PC-3 (cell line): Measurements from ENCODE around the gene BSN.

ENCODE experiments used
- EZH2phosphoT487 ChIP-seq: fragments of 300-600 bp; sonication (generic); IDR thresholded peaks from 2 replicates; pipeline ENCODE4 v1.6.1; 2018; ENCODE audit warnings: mild to moderate bottlenecking, antibody characterized with exemption, low read length, borderline replicate concordance
- TF ChIP-seq, protein P1 (sequence below): fragments of 300-600 bp; sonication (generic); conservative IDR thresholded peaks from 2 replicates; pipeline ENCODE4 v1.5.1; 2017; ENCODE audit warnings: antibody characterized with exemption, low read depth, mild to moderate bottlenecking, low read length

DNA sequence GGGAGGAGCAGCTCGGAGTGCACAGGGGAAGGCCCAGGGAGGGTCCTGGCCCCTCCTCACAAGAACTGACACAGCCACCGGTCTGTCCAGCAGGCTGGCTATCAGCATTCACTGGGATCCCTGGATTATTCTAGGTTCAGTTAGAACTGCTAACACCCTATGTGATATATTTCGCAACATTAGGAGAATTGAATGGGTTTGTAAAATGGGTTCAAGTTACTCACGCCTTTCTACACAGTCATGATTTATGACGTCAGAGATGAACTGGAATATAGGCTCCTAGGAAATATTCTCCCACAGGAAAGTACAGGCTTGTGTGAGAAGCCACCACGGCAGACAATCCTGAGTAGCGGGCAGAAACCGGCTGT lies 969 bp upstream of the BSN start:
- TF ChIP-seq, protein P1, sequence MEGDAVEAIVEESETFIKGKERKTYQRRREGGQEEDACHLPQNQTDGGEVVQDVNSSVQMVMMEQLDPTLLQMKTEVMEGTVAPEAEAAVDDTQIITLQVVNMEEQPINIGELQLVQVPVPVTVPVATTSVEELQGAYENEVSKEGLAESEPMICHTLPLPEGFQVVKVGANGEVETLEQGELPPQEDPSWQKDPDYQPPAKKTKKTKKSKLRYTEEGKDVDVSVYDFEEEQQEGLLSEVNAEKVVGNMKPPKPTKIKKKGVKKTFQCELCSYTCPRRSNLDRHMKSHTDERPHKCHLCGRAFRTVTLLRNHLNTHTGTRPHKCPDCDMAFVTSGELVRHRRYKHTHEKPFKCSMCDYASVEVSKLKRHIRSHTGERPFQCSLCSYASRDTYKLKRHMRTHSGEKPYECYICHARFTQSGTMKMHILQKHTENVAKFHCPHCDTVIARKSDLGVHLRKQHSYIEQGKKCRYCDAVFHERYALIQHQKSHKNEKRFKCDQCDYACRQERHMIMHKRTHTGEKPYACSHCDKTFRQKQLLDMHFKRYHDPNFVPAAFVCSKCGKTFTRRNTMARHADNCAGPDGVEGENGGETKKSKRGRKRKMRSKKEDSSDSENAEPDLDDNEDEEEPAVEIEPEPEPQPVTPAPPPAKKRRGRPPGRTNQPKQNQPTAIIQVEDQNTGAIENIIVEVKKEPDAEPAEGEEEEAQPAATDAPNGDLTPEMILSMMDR: no peak
- TF ChIP-seq EZH2phosphoT487: no peak
